GM23338 (cell line): ENCODE measurements around the gene ATG9B. TPM values are rescaled to one million over a fixed set of nuclear protein-coding genes. Genes with fewer than 3 reads are reported as not detected.
A peak's percentile ranks its signal among the peaks of the same experiment; 100 is the strongest.

ENCODE experiments used
- ATAC-seq: fragments of 200-7000 bp; cut with Tn5 transposase; 3 replicates; pipeline ENCODE4 v1.9.1; 2020
- DNase-seq: peaks from one replicate; pipeline ENCODE4 v3.0.0-alpha.2; 2015; ENCODE audit warnings: low spot score
- H2AFZ ChIP-seq: fragments of 200-600 bp; sonication (generic); 2 replicates; pipeline ENCODE4 v1.8.0; 2016; ENCODE audit warnings: antibody characterized with exemption, mild to moderate bottlenecking, moderate library complexity
- H3F3A ChIP-seq: fragments of 200-600 bp; sonication (generic); replicated peaks from 2 replicates; pipeline ENCODE4 v1.8.0; 2017; ENCODE audit warnings: antibody characterized with exemption, mixed run types, low read depth
- H3K27ac ChIP-seq: fragments of 200-600 bp; sonication (generic); 2 replicates; pipeline ENCODE4 v1.6.1; 2016; ENCODE audit warnings: low read depth
- H3K27me3 ChIP-seq: fragments of 200-600 bp; sonication (generic); 2 replicates; pipeline ENCODE4 v1.8.0; 2016; ENCODE audit warnings: mild to moderate bottlenecking, mixed run types, moderate library complexity; ENCODE audit not compliant: insufficient read depth
- H3K36me3 ChIP-seq: fragments of 200-600 bp; sonication (generic); 2 replicates; pipeline ENCODE4 v1.8.0; 2016; ENCODE audit warnings: mild to moderate bottlenecking; ENCODE audit not compliant: insufficient read depth
- H3K4me1 ChIP-seq: fragments of 200-600 bp; sonication (generic); 2 replicates; pipeline ENCODE4 v1.8.0; 2016; ENCODE audit warnings: mild to moderate bottlenecking, moderate library complexity; ENCODE audit not compliant: insufficient read depth
- H3K4me2 ChIP-seq: fragments of 200-600 bp; sonication (generic); 2 replicates; pipeline ENCODE4 v1.7.1; 2017; ENCODE audit warnings: mixed run types
- H3K4me3 ChIP-seq: fragments of 200-600 bp; sonication (generic); 2 replicates; pipeline ENCODE4 v1.6.1; 2016; ENCODE audit warnings: mixed run types
- H3K79me2 ChIP-seq: fragments of 200-600 bp; sonication (generic); replicated peaks from 2 replicates; pipeline ENCODE4 v1.8.0; 2017; ENCODE audit warnings: mild to moderate bottlenecking; ENCODE audit not compliant: insufficient read depth
- H3K9me2 ChIP-seq: fragments of 200-600 bp; sonication (generic); 2 replicates; pipeline ENCODE4 v1.8.0; 2017; ENCODE audit not compliant: insufficient read depth
- H4K20me1 ChIP-seq: fragments of 200-600 bp; sonication (generic); replicated peaks from 2 replicates; pipeline ENCODE4 v1.8.0; 2017; ENCODE audit warnings: mild to moderate bottlenecking; ENCODE audit not compliant: insufficient read depth
- H3K27ac Mint-ChIP-seq: 2 replicates; pipeline ENCODE4 v1.8.0; 2020; ENCODE audit warnings: inconsistent platforms, mild to moderate bottlenecking, moderate library complexity, mixed read lengths
- H3K27me3 Mint-ChIP-seq: 3 replicates; pipeline ENCODE4 v1.8.0; 2022; ENCODE audit warnings: low read depth, mild to moderate bottlenecking, moderate library complexity, mixed read lengths, inconsistent platforms; ENCODE audit not compliant: insufficient read depth, poor library complexity
- H3K36me3 Mint-ChIP-seq: 3 replicates; pipeline ENCODE4 v1.8.0; 2021; ENCODE audit warnings: low read depth, mild to moderate bottlenecking, inconsistent platforms, moderate library complexity, mixed read lengths
- H3K4me1 Mint-ChIP-seq: 3 replicates; pipeline ENCODE4 v1.8.0; 2020; ENCODE audit warnings: mild to moderate bottlenecking, inconsistent platforms, mixed read lengths
- H3K4me3 Mint-ChIP-seq: 3 replicates; pipeline ENCODE4 v1.8.0; 2021; ENCODE audit warnings: moderate library complexity, mild to moderate bottlenecking, inconsistent platforms, mixed read lengths
- H3K9me3 Mint-ChIP-seq: 3 replicates; pipeline ENCODE4 v1.8.0; 2020; ENCODE audit warnings: moderate library complexity, mild to moderate bottlenecking, inconsistent platforms, mixed read lengths
- CREB1 ChIP-seq: fragments of 250-450 bp; sonication (Bioruptor Pico); IDR thresholded peaks from 2 replicates; pipeline ENCODE4 v1.5.0; 2020; ENCODE audit warnings: low read depth, mild to moderate bottlenecking, moderate library complexity
- EZH2 ChIP-seq: fragments of 200-600 bp; sonication (generic); IDR thresholded peaks from one replicate; pipeline ENCODE4 v1.8.0; 2017; ENCODE audit warnings: antibody characterized with exemption, mild to moderate bottlenecking, low read depth; ENCODE audit not compliant: unreplicated experiment
- EZH2phosphoT487 ChIP-seq: fragments of 200-600 bp; sonication (generic); IDR thresholded peaks from one replicate; pipeline ENCODE4 v1.8.1; 2018; ENCODE audit warnings: antibody characterized with exemption; ENCODE audit not compliant: unreplicated experiment
- JUNB ChIP-seq: IDR thresholded peaks from one replicate; pipeline ENCODE4 v1.6.1; 2016; ENCODE audit warnings: antibody characterized with exemption; ENCODE audit not compliant: unreplicated experiment
- NANOG ChIP-seq: IDR thresholded peaks from 2 replicates; pipeline ENCODE4 v1.6.1; 2016; ENCODE audit warnings: antibody characterized with exemption, borderline replicate concordance
- POLR2AphosphoS5 ChIP-seq: IDR thresholded peaks from 2 replicates; pipeline ENCODE4 v1.6.1; 2016; ENCODE audit warnings: antibody characterized with exemption, low read depth
- STAT1 ChIP-seq: IDR thresholded peaks from one replicate; pipeline ENCODE4 v1.6.1; 2016; ENCODE audit warnings: antibody characterized with exemption; ENCODE audit not compliant: unreplicated experiment
- ZNF114 ChIP-seq: fragments of 250-450 bp; sonication (Bioruptor Pico); IDR thresholded peaks from 2 replicates; pipeline ENCODE4 v1.5.0; 2020; ENCODE audit warnings: mild to moderate bottlenecking, moderate library complexity
- ZNF331 ChIP-seq: fragments of 250-450 bp; sonication (Bioruptor Pico); IDR thresholded peaks from 2 replicates; pipeline ENCODE4 v1.5.0; 2020; ENCODE audit warnings: low read depth, mild to moderate bottlenecking, moderate library complexity
- polyA plus RNA-seq: library from polyadenylated mRNA; unstranded; fragments of >200 nt; fragmentation: Nextera tagmentation; extraction: Ambion mirVana; gene quantifications from 2 replicates; pipeline ENCODE4 v1.2.1, GENCODE V29; 2016
- total RNA-seq: library from RNA; depleted of rRNA; stranded (reverse); fragments of >200 nt; shearing (Covaris generic); gene quantifications from 2 replicates; pipeline ENCODE4 v1.2.3, GENCODE V29; 2014
- TF ChIP-seq, protein P1 (sequence below): IDR thresholded peaks from 2 replicates; pipeline ENCODE4 v1.6.1; 2016; ENCODE audit warnings: antibody characterized with exemption
- TF ChIP-seq, protein P2 (sequence below): fragments of 250-450 bp; sonication (Bioruptor Pico); IDR thresholded peaks from 2 replicates; pipeline ENCODE4 v1.5.0; 2020; ENCODE audit warnings: mild to moderate bottlenecking, moderate library complexity
- TF ChIP-seq, protein P3 (sequence below): IDR thresholded peaks from one replicate; pipeline ENCODE4 v1.6.1; 2018; ENCODE audit warnings: antibody characterized with exemption; ENCODE audit not compliant: unreplicated experiment
- TF ChIP-seq, protein P4 (sequence below), 2 experiments: fragments of 200-600 bp in 1 of 2; sonication (generic) in 1 of 2; conservative IDR thresholded peaks; 2 replicates each; pipeline versions ENCODE4 v1.5.1 to v1.6.1; 2016 to 2017; ENCODE audit warnings: antibody characterized with exemption in 2 of 2, low read depth in 2 of 2, mild to moderate bottlenecking in 2 of 2, moderate library complexity in 1 of 2

The ATG9B gene
- total and polyA plus RNA-seq, 2 experiments from 2014 or later = 1.2 to 3.4 TPM

DNA sequence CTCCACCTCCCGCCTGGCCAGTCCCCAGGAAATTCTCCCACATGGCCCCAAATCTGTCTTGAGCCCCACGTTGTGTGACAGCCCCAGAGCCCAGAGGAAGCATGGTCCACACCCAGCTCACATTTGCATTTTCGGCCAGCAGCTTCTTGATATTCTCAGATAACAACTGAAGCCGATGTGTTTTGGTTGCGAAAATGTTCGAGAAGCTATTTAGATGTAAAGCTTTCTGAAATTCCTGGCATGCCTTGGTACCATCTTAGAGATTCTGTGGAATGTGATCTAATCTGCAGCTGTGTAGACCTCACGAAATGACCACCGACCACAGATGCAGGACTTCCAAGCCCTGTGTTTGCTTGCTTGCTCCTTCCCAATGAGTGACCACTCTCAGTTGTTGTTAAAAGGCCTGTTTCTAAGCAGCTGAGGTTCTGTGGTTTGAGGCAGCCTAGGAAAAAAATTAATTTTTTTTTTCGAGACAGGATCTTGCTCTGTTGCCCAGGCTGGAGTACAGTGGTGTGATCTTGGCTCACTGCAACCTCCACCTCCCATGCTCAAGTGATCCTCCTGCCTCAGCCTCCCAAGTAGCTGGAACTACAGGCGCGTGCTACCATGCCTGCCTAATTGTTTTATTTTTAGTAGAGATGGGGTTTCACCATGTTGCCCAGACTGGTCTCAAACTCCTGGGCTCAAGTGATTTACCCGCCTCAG, 43.9 kb upstream of the ATG9B start:
- Histone ChIP-seq H3K27me3 (no peaks in the 10 kb centered on the region), H3K36me3 (peaks cover 19% of the 10 kb centered on the region), H3K79me2 (peaks cover 8% of the 10 kb centered on the region), H3K9me2 (no peaks in the 10 kb centered on the region), H4K20me1 (no peaks in the 10 kb centered on the region; the same call in 1 of the 2 replicates), H3K4me2 (peak overlapping the region; percentile 48; the same call in 1 of the 2 replicates), H3K4me1 (peaks cover 13% of the 10 kb centered on the region), H3K27ac (peak overlapping the region; percentile 87), H3F3A (0 out of 2 replicates have a peak, but pooled peaks cover 5% of the 10 kb centered on the region), H2AFZ (no peak overlapping the region), H3K4me3 (0 out of 2 replicates have a peak overlapping the region, but pooled peaks have one; percentile 27)
- Mint-ChIP-seq H3K27me3 (peaks cover 26% of the 10 kb centered on the region), H3K4me3 (peak overlapping the region; percentile 22; the same call in 1 of the 3 replicates), H3K9me3 (no peaks in the 10 kb centered on the region), H3K36me3 (peaks cover 62% of the 10 kb centered on the region), H3K27ac (peak overlapping the region; percentile 82), H3K4me1 (peaks cover 16% of the 10 kb centered on the region)
- DNase-seq = peak; percentile 88
- peak; percentile 50 for ATAC-seq
- TF ChIP-seq ZNF114 (CRISPR knock-in tag) = no peak
- no peak for TF ChIP-seq EZH2
- TF ChIP-seq, protein P1, sequence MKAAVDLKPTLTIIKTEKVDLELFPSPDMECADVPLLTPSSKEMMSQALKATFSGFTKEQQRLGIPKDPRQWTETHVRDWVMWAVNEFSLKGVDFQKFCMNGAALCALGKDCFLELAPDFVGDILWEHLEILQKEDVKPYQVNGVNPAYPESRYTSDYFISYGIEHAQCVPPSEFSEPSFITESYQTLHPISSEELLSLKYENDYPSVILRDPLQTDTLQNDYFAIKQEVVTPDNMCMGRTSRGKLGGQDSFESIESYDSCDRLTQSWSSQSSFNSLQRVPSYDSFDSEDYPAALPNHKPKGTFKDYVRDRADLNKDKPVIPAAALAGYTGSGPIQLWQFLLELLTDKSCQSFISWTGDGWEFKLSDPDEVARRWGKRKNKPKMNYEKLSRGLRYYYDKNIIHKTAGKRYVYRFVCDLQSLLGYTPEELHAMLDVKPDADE = no peak
- TF ChIP-seq STAT1 = no peak
- TF ChIP-seq, protein P2, sequence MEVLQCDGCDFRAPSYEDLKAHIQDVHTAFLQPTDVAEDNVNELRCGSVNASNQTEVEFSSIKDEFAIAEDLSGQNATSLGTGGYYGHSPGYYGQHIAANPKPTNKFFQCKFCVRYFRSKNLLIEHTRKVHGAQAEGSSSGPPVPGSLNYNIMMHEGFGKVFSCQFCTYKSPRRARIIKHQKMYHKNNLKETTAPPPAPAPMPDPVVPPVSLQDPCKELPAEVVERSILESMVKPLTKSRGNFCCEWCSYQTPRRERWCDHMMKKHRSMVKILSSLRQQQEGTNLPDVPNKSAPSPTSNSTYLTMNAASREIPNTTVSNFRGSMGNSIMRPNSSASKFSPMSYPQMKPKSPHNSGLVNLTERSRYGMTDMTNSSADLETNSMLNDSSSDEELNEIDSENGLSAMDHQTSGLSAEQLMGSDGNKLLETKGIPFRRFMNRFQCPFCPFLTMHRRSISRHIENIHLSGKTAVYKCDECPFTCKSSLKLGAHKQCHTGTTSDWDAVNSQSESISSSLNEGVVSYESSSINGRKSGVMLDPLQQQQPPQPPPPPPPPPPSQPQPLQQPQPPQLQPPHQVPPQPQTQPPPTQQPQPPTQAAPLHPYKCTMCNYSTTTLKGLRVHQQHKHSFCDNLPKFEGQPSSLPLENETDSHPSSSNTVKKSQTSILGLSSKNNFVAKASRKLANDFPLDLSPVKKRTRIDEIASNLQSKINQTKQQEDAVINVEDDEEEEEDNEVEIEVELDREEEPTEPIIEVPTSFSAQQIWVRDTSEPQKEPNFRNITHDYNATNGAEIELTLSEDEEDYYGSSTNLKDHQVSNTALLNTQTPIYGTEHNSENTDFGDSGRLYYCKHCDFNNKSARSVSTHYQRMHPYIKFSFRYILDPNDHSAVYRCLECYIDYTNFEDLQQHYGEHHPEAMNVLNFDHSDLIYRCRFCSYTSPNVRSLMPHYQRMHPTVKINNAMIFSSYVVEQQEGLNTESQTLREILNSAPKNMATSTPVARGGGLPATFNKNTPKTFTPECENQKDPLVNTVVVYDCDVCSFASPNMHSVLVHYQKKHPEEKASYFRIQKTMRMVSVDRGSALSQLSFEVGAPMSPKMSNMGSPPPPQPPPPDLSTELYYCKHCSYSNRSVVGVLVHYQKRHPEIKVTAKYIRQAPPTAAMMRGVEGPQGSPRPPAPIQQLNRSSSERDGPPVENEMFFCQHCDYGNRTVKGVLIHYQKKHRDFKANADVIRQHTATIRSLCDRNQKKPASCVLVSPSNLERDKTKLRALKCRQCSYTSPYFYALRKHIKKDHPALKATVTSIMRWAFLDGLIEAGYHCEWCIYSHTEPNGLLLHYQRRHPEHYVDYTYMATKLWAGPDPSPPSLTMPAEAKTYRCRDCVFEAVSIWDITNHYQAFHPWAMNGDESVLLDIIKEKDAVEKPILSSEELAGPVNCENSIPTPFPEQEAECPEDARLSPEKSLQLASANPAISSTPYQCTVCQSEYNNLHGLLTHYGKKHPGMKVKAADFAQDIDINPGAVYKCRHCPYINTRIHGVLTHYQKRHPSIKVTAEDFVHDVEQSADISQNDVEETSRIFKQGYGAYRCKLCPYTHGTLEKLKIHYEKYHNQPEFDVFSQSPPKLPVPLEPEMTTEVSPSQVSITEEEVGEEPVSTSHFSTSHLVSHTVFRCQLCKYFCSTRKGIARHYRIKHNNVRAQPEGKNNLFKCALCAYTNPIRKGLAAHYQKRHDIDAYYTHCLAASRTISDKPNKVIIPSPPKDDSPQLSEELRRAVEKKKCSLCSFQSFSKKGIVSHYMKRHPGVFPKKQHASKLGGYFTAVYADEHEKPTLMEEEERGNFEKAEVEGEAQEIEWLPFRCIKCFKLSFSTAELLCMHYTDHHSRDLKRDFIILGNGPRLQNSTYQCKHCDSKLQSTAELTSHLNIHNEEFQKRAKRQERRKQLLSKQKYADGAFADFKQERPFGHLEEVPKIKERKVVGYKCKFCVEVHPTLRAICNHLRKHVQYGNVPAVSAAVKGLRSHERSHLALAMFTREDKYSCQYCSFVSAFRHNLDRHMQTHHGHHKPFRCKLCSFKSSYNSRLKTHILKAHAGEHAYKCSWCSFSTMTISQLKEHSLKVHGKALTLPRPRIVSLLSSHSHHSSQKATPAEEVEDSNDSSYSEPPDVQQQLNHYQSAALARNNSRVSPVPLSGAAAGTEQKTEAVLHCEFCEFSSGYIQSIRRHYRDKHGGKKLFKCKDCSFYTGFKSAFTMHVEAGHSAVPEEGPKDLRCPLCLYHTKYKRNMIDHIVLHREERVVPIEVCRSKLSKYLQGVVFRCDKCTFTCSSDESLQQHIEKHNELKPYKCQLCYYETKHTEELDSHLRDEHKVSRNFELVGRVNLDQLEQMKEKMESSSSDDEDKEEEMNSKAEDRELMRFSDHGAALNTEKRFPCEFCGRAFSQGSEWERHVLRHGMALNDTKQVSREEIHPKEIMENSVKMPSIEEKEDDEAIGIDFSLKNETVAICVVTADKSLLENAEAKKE (CRISPR knock-in tag) = no peak
- TF ChIP-seq NANOG = no peak
- TF ChIP-seq, protein P3, sequence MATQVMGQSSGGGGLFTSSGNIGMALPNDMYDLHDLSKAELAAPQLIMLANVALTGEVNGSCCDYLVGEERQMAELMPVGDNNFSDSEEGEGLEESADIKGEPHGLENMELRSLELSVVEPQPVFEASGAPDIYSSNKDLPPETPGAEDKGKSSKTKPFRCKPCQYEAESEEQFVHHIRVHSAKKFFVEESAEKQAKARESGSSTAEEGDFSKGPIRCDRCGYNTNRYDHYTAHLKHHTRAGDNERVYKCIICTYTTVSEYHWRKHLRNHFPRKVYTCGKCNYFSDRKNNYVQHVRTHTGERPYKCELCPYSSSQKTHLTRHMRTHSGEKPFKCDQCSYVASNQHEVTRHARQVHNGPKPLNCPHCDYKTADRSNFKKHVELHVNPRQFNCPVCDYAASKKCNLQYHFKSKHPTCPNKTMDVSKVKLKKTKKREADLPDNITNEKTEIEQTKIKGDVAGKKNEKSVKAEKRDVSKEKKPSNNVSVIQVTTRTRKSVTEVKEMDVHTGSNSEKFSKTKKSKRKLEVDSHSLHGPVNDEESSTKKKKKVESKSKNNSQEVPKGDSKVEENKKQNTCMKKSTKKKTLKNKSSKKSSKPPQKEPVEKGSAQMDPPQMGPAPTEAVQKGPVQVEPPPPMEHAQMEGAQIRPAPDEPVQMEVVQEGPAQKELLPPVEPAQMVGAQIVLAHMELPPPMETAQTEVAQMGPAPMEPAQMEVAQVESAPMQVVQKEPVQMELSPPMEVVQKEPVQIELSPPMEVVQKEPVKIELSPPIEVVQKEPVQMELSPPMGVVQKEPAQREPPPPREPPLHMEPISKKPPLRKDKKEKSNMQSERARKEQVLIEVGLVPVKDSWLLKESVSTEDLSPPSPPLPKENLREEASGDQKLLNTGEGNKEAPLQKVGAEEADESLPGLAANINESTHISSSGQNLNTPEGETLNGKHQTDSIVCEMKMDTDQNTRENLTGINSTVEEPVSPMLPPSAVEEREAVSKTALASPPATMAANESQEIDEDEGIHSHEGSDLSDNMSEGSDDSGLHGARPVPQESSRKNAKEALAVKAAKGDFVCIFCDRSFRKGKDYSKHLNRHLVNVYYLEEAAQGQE = no peak
- no peak for TF ChIP-seq POLR2AphosphoS5
- no peak for TF ChIP-seq ZNF331
- TF ChIP-seq JUNB = no peak
- TF ChIP-seq, protein P4, sequence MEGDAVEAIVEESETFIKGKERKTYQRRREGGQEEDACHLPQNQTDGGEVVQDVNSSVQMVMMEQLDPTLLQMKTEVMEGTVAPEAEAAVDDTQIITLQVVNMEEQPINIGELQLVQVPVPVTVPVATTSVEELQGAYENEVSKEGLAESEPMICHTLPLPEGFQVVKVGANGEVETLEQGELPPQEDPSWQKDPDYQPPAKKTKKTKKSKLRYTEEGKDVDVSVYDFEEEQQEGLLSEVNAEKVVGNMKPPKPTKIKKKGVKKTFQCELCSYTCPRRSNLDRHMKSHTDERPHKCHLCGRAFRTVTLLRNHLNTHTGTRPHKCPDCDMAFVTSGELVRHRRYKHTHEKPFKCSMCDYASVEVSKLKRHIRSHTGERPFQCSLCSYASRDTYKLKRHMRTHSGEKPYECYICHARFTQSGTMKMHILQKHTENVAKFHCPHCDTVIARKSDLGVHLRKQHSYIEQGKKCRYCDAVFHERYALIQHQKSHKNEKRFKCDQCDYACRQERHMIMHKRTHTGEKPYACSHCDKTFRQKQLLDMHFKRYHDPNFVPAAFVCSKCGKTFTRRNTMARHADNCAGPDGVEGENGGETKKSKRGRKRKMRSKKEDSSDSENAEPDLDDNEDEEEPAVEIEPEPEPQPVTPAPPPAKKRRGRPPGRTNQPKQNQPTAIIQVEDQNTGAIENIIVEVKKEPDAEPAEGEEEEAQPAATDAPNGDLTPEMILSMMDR (conservative IDR thresholded peaks at IDR 0.05; ENCODE audit: low read depth in 2 of 2) = no peak
- no peak for TF ChIP-seq CREB1
- TF ChIP-seq EZH2phosphoT487 = no peak
